ENCODE results near the gene PEX5L. TPM values are rescaled to one million over a fixed set of nuclear protein-coding genes. Genes with fewer than 3 reads are reported as not detected.

Gene PEX5L
- total and polyA plus RNA-seq, 3 donors from 2014 or later, result 6.3 to 7.3 (median 6.6) TPM

- WGBS, 2 donors, result 77 to 81% methylated on average over 1 of the region's 1 CpG
- no peaks in the 10 kb centered on the region for H3K36me3 ChIP-seq (ENCODE audit: low read depth, missing control alignments)
- no peaks in the 10 kb centered on the region for H3K4me1 ChIP-seq
- H3K27ac ChIP-seq, result no peak overlapping the region
- no peaks in the 10 kb centered on the region for H3K27me3 ChIP-seq
- H3K4me3 ChIP-seq, result no peak overlapping the region
- no peak for DNase-seq
- intact Hi-C loops (cut with DNase I; ENCODE audit: low total_unique reads), result no loop called here
- TF ChIP-seq POLR2A (IDR thresholded peaks at IDR 0.05), result no peak
- no peak for TF ChIP-seq CTCF (IDR thresholded peaks at IDR 0.05)
- no peaks in the 10 kb centered on the region for H3K9me3 ChIP-seq
These were observed 36.0 kb upstream of the PEX5L start for GRCh38 chr3:180072786-180073185.

- intact Hi-C loops (cut with DNase I; ENCODE audit: low total_unique reads), result no loop called here
- H3K27ac ChIP-seq, result no peak overlapping the region
- TF ChIP-seq POLR2A (IDR thresholded peaks at IDR 0.05), result no peak
- no peaks in the 10 kb centered on the region for H3K36me3 ChIP-seq (ENCODE audit: low read depth, missing control alignments)
- no peaks in the 10 kb centered on the region for H3K4me1 ChIP-seq
- no peaks in the 10 kb centered on the region for H3K27me3 ChIP-seq
- DNase-seq, result no peak
- H3K9me3 ChIP-seq, result no peaks in the 10 kb centered on the region
- WGBS, 2 donors, result 61 to 68% methylated on average over 3 of the region's 3 CpGs
- no peak overlapping the region for H3K4me3 ChIP-seq
These were observed 34.2 kb upstream of the PEX5L start for GRCh38 chr3:180070925-180071324.

- no peaks in the 10 kb centered on the region for H3K9me3 ChIP-seq
- H3K36me3 ChIP-seq (ENCODE audit: low read depth, missing control alignments), result no peaks in the 10 kb centered on the region
- H3K27ac ChIP-seq, result no peak overlapping the region
- no peak for TF ChIP-seq CTCF (IDR thresholded peaks at IDR 0.05)
- no peak for TF ChIP-seq POLR2A (IDR thresholded peaks at IDR 0.05)
- WGBS, 2 donors, result 71 to 80% methylated on average over 1 of the region's 1 CpG
- intact Hi-C loops (cut with DNase I; ENCODE audit: low total_unique reads), result no loop called here
- no peaks in the 10 kb centered on the region for H3K27me3 ChIP-seq
- no peaks in the 10 kb centered on the region for H3K4me1 ChIP-seq
- H3K4me3 ChIP-seq, result no peak overlapping the region
- no peak for DNase-seq
These were observed 31.3 kb upstream of the PEX5L start for GRCh38 chr3:180068023-180068422.

- 84% methylated on average over 1 of the region's 1 CpG for WGBS, 2 donors
- DNase-seq, result no peak
- TF ChIP-seq CTCF (IDR thresholded peaks at IDR 0.05), result no peak
- no peak for TF ChIP-seq POLR2A (IDR thresholded peaks at IDR 0.05)
- H3K9me3 ChIP-seq, result no peaks in the 10 kb centered on the region
- H3K4me3 ChIP-seq, result no peak overlapping the region
- H3K27me3 ChIP-seq, result no peaks in the 10 kb centered on the region
- H3K36me3 ChIP-seq (ENCODE audit: low read depth, missing control alignments), result no peaks in the 10 kb centered on the region
- intact Hi-C loops (cut with DNase I; ENCODE audit: low total_unique reads), result no loop called here
- no peak overlapping the region for H3K27ac ChIP-seq
- H3K4me1 ChIP-seq, result no peaks in the 10 kb centered on the region
These were observed 29.9 kb upstream of the PEX5L start for GRCh38 chr3:180066598-180066997.

GRCh38 chr3:180063783-180064182, 27.0 kb upstream of the PEX5L start:
- WGBS, 2 donors, result 47 to 74% methylated on average over 1 of the region's 1 CpG
- TF ChIP-seq POLR2A (IDR thresholded peaks at IDR 0.05) (no peak), CTCF (IDR thresholded peaks at IDR 0.05) (no peak)
- Histone ChIP-seq H3K36me3 (ENCODE audit: low read depth, missing control alignments) (no peaks in the 10 kb centered on the region), H3K4me1 (no peaks in the 10 kb centered on the region), H3K4me3 (no peak overlapping the region), H3K9me3 (no peaks in the 10 kb centered on the region), H3K27ac (no peak overlapping the region), H3K27me3 (no peaks in the 10 kb centered on the region)
- no peak for DNase-seq
- intact Hi-C loops (cut with DNase I; ENCODE audit: low total_unique reads), result no loop called here
